Measurements from ENCODE around the gene GPER1.

GPER1 gene

GRCh38 chr7:1050254-1050906 is 37.5 kb upstream of the GPER1 start:
- no peak for TF ChIP-seq GATA2 (IDR thresholded peaks at IDR 0.05; ENCODE audit: low read depth, low read length)
- TF ChIP-seq GATA3 (IDR thresholded peaks at IDR 0.05; ENCODE audit: low read depth, low read length): no peak

GRCh38 chr7:1050956-1051690 is 36.8 kb upstream of the GPER1 start:
- TF ChIP-seq GATA2 (IDR thresholded peaks at IDR 0.05; ENCODE audit: low read depth, low read length) (no peak), GATA3 (IDR thresholded peaks at IDR 0.05; ENCODE audit: low read depth, low read length) (no peak)

GRCh38 chr7:1052031-1052818 is 35.7 kb upstream of the GPER1 start:
- TF ChIP-seq GATA3 (IDR thresholded peaks at IDR 0.05; ENCODE audit: low read depth, low read length) (no peak), GATA2 (IDR thresholded peaks at IDR 0.05; ENCODE audit: low read depth, low read length) (no peak)

- no peak for TF ChIP-seq GATA3 (IDR thresholded peaks at IDR 0.05; ENCODE audit: low read depth, low read length)
- no peak for TF ChIP-seq GATA2 (IDR thresholded peaks at IDR 0.05; ENCODE audit: low read depth, low read length)
Observed at GRCh38 chr7:1053002-1053411, 34.9 kb upstream of the GPER1 start.

GRCh38 chr7:1053816-1054370 is 34.0 kb upstream of the GPER1 start:
- TF ChIP-seq GATA2 (IDR thresholded peaks at IDR 0.05; ENCODE audit: low read depth, low read length) (no peak), GATA3 (IDR thresholded peaks at IDR 0.05; ENCODE audit: low read depth, low read length) (no peak)

- TF ChIP-seq GATA2 (IDR thresholded peaks at IDR 0.05; ENCODE audit: low read depth, low read length) (no peak), GATA3 (IDR thresholded peaks at IDR 0.05; ENCODE audit: low read depth, low read length) (no peak)
Observed at GRCh38 chr7:1054438-1054837, 33.5 kb upstream of the GPER1 start.

- no peak for TF ChIP-seq GATA3 (IDR thresholded peaks at IDR 0.05; ENCODE audit: low read depth, low read length)
- peak; percentile 81 for TF ChIP-seq GATA2 (IDR thresholded peaks at IDR 0.05; ENCODE audit: low read depth, low read length)
Observed at GRCh38 chr7:1054861-1055450, 33.0 kb upstream of the GPER1 start.

- no peak for TF ChIP-seq GATA2 (IDR thresholded peaks at IDR 0.05; ENCODE audit: low read depth, low read length)
- TF ChIP-seq GATA3 (IDR thresholded peaks at IDR 0.05; ENCODE audit: low read depth, low read length): no peak
Observed at GRCh38 chr7:1055491-1055955, 32.4 kb upstream of the GPER1 start.

GRCh38 chr7:1055956-1056784 is 31.7 kb upstream of the GPER1 start:
- TF ChIP-seq GATA3 (IDR thresholded peaks at IDR 0.05; ENCODE audit: low read depth, low read length) (no peak), GATA2 (IDR thresholded peaks at IDR 0.05; ENCODE audit: low read depth, low read length) (no peak)

GRCh38 chr7:1056785-1057410 is 31.0 kb upstream of the GPER1 start:
- no peak for TF ChIP-seq GATA2 (IDR thresholded peaks at IDR 0.05; ENCODE audit: low read depth, low read length)
- no peak for TF ChIP-seq GATA3 (IDR thresholded peaks at IDR 0.05; ENCODE audit: low read depth, low read length)

- TF ChIP-seq GATA2 (IDR thresholded peaks at IDR 0.05; ENCODE audit: low read depth, low read length): no peak
- no peak for TF ChIP-seq GATA3 (IDR thresholded peaks at IDR 0.05; ENCODE audit: low read depth, low read length)
Observed at GRCh38 chr7:1057416-1058291, 30.3 kb upstream of the GPER1 start.

- TF ChIP-seq GATA2 (IDR thresholded peaks at IDR 0.05; ENCODE audit: low read depth, low read length) (no peak), GATA3 (IDR thresholded peaks at IDR 0.05; ENCODE audit: low read depth, low read length) (no peak)
Observed at GRCh38 chr7:1058311-1058710, 29.6 kb upstream of the GPER1 start.

Measured in SH-SY5Y (cell line).